Left kidney (tissue), 8 donors: Measurements from ENCODE around the gene LRRC74A. TPM values are rescaled to one million over a fixed set of nuclear protein-coding genes. Genes with fewer than 3 reads are reported as not detected.

Experiments
- DNase-seq: peaks from one replicate; pipeline ENCODE4 v3.0.0-alpha.2; 2013
- long read RNA-seq, 8 donors: transcript quantifications; one replicate each; lab custom pipeline, GENCODE V29; 2026
- polyA plus RNA-seq: library from polyadenylated mRNA; unstranded; fragments of 120-200 nt; gene quantifications from one replicate; pipeline ENCODE4 v1.2.1, GENCODE V29; 2013; ENCODE audit not compliant: insufficient read length

The LRRC74A gene
- not detected for polyA plus RNA-seq
- long read RNA-seq, donor 1: 0 reads
- long read RNA-seq, donor 2: 0 reads
- long read RNA-seq, donor 3: 0 reads
- long read RNA-seq, donor 4: 0 reads
- long read RNA-seq, donor 5: 0 reads
- long read RNA-seq, donor 6: 0 reads
- long read RNA-seq, donor 7: 0 reads
- long read RNA-seq, donor 8: 0 reads

GRCh38 chr14:76826122-76826521, at the start of gene LRRC74A:
Gene LRRC74A (plus strand): TSS chr14:76826408. CDS start chr14:76826698, 290 bp downstream.
- DNase-seq: no peak

DNA sequence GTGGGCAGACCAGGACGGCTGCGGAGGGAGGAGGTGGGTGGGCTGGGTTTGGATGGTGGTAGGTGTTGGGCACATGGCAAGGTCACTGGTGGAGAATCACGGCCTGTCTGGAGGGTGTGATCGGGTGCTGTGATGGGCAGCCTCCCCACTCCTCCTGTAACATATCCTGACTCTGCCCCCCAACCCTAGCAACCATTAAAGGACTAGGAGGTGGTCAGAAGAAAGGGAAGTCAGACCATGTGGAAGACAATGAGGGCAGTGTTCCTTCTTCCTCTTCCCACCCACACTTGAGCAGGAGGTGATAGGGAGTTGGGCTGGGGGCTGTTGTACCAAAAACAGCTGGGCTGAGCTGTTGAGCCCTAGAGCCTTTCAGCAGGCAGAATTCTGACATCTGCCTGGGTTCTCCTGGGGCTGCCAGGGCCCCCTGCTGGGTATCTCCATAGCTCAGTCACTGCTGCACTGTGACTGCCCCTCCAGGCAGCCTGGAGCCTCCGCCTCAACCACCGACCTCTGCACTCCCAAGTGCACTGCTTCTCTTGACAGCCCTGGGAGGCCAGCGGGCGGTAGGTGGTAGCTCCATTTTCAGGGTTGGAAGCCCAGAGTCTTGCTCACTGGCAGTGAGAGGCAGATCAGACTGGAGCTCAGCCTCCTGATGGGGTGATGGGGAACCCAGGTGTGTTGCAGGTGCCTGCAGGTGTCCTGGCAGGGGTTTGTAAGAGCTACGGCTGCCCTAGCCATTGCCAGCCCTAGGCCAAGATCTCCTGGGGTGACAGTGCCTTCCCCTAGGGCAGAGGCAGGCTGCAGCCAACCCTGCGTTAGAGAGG, 49.6 kb upstream of the LRRC74A start:
- DNase-seq: no peak

GRCh38 chr14:76777721-76778120, 48.5 kb upstream of the LRRC74A start:
- DNase-seq: no peak

GRCh38 chr14:76778546-76779215, 47.5 kb upstream of the LRRC74A start:
- no peak for DNase-seq

GRCh38 chr14:76779221-76780057, 46.8 kb upstream of the LRRC74A start:
- no peak for DNase-seq

DNA sequence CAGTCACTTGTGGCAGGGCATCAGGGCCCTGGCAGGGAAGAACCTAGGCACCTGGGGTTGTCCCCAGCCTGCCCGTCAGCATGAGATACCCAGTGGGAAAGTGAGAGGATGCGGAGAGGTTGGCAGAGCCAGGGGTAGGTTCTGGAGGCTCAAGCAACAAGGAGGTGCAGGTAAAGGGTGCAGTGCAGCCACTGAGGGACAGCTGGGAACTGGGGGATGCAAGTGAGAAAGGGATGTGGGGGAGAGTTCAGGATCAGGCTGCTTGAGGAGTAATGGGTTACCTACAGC, 46.2 kb upstream of the LRRC74A start:
- DNase-seq: no peak

DNA sequence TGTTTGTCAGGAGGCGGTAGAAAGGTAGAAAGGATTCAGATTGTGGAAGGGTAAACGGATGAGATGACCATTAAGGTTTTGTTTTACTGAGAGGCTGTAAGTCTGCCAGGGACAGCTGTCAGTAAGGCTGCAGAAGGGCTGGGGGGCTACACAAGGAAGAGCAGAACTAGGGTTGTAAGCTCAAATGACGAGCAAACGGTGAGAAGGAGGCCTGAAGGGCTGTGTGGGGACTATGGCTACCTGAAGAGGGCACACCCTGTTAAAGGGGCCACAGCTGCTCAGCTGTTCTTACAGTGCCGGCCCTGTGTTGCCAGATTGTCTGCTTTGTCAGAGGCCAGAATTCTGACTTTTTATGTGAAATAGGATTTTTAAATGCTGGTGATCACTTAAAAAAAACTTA, 45.8 kb upstream of the LRRC74A start:
- DNase-seq: no peak

DNA sequence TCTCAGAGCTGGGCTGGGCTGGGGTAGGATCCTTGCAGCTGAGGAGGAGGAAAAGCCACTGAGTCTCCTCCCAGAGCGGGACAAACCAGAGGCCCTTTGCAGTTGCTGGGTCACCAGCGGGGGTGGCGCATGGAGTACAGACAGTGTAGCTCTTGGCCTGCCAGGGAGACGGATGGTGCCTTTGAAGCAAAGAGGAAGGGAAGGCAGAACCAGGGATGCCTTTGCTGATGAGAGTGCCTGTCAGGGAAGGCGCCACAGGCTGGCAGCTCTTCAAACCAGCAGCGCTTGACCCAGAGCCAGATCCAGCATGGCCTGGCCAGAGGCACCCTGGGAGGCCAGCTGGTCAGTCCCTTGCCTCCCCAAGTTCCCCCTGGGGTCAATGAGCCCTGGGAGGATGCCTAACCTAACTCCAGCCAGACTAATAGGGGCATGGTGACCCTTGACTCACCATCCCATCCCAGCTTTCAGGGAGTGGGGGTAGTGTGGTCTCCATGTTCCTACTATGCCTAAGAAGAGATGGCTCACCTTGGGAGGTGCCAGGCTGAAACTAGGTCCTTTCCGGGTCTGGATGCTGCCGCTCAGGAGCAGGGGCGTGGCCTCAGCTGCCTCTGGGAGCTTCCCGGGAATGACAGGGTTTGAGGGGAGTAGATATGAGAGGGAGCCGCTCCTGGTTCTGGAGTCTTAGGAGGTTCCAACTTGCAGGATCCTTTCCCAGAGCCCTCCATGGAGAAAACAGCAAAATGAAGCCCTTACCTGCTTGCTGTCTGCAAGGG, 45.1 kb upstream of the LRRC74A start:
- DNase-seq: no peak

DNA sequence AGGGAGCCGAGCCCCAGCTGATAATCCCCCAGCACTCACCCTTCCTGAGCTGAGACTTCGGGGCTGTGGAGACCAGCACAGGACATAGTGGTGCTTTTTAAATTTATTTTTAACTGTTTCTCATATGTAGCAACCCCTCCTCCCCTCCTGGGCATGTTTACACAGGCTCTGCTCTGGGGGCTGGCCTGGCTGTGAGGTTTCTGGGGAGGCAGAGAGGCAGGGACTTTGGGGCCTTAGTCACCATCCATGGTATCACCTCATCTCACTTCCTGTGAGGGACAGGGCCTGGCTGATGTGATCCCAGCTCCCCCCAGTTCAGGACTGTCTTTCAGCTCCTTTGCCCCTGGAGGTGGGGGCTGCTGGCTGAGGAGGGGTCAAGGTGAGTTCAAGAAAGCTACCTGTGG, 44.6 kb upstream of the LRRC74A start:
- DNase-seq: no peak

DNA sequence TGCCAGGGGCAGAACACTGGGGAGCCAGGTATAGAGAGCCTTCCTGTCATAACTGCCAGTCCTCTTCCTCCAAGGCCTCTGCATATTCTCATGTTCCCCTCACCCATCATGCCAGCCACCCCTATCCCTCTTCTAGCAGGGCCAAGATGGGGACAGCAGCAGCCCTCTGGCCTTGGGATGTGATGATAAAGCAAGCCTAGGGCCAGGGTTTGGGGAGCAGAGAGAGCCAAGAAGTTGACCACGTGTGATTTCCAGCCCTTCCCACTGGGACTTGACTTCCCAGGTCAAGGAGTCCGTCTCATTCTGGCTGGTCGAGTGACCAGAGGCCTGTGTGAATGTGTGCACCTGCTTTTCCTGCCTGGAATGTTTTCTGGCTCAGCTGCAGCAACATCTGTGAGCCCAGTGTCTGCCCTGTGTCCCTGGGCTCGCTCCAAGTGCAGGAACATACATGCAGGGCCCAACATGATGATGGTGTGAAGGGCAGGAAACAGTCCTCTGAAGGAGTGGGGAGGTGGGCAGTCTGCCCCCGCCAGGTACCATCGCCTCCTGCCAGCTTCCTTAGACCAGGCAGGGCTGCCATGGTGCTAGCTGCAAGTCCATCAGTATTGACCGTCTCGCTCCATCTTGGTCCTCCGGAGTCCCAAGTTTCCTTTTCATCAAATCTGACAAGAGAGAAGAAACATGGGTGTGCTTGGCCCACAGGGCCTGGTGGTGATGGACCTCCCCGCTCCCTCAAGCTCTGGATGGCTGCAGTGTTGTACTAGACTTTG, 43.9 kb upstream of the LRRC74A start:
- DNase-seq: no peak

DNA sequence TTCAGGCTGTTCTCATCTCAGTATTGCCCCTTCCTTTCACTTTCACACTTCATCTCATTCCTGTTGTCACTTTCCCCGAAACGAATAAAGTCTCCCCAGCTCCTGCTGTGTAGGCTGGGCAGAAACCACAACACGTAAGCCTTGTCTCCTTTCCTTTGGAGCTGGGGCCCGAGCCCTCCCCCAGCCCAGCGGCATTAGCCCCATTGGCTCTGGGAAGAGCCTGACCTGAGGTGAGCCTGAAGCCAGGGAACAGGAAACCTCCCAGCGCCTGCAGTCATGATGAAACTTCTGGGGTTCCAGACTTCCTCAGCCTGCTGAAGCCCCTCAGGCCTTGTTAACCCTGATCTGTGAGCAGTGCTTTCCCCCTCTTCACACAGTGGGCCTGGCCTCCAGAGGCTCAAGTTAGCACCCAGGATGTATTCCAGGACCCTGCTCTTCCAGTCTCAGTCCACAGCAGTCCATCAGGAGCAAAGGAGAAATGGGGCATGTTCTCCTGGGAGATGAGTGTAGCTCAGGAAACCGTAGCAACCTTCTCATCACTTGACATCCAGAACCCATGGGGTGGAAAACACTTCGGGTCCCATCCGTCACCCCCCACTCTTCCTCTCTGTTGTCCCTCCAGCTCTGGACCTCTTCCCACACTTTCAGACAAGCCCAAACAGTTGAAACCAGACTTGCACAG, 43.2 kb upstream of the LRRC74A start:
- DNase-seq: no peak

DNA sequence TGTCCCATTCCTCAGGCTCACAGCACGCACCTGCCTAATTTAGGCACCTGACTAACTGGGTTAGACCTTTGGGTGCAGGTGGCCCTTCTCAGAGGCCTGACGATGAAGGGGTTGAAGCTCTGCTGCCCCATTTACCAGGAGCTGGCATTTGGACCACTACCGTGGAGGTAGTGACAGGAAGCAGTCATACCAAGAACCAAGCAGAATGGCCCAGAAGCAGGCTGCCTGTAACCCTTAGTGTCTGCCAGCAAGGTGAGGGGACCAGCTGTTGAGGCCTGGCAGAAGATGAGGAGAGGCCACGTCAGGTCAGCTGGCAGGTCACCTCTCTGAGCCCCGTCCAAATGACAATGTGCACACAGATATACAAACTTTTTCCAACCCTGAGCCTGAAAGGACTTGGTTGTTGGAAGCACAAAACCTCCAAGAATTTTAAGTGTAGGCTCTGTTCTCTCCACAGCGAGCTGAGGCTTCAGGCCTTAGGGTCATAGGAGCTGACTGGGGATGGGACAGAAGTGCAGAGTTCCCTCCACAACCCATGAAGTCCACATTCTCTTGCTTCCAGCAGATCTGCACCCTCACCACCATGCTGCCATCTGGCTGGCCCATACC, 41.8 kb upstream of the LRRC74A start:
- DNase-seq: no peak

GRCh38 chr14:76784881-76785280, 41.3 kb upstream of the LRRC74A start:
- DNase-seq: peak; percentile 84

- no peak for DNase-seq
Measured at GRCh38 chr14:76786601-76787000, 39.6 kb upstream of the LRRC74A start.

- DNase-seq: no peak
Measured at GRCh38 chr14:76792422-76792821, 33.8 kb upstream of the LRRC74A start.

DNA sequence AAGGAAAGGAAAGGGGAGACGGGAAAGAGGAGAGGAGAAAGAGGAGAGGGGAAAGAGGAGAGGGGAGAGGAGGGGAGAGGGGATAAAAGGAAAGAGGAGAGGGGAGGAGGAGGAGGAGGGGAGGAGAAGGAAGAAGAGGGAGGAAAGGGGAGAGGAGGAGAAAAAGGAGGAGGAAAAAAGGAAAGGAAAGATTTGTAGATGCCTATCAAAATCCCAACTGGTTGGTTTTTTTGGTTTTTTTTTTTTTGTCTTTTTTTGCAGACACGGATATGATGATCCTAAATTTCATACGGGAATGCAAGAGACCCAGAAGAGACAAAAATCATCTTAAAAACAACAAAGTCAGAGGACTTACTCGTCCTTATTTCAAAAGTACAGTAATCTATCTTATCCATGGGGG, 32.9 kb upstream of the LRRC74A start:
- no peak for DNase-seq

GRCh38 chr14:76793956-76794355, 32.3 kb upstream of the LRRC74A start:
- DNase-seq: no peak

DNA sequence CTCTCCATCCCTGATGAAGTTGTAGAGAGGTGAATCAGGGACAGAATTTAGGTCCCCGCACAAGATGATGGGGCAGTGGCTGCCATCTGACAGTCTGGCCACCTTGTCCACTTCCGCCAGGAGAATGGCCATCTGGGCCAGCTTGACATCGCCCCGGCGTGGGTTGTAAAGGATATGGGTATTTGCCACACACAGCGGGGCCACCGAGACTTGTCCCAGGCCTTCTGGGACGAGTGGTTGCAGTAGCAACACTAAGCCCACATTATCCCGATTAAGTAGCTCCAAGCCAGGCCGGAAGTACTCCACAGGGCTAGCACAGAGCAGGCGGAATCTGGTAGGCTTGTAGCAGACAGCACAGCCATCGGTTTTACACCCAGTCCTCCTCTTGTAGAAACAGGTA, 19.8 kb upstream of the LRRC74A start:
- no peak for DNase-seq

GRCh38 chr14:76808011-76808410, 18.2 kb upstream of the LRRC74A start:
- DNase-seq: no peak

DNA sequence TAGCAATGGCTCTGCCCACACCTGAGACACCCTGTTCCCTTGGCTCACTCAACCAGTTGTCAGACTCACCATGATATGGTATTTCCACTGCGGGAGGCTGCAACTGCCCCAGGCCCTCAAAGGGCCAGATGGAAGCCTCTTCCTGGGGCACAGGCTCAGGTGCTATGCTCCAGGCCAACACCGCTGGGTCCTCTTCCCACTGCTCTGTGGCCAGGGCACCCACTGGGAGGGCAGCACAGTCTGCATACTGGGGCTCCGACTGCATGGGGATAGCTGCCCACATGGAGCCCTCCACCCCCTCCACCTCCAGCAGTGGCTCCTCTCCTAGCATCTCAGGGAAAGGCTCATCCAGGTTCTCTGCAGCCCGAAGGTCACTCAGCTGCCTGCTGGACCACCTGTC, 17.2 kb upstream of the LRRC74A start:
- no peak for DNase-seq
